RPMI8226 (cell line): ENCODE results near the gene LSM2.
"Not testable (repeated sequence)": the region's sequence is repeated elsewhere in the genome, so short reads cannot be mapped to it uniquely, and the experiment has no call there.

Experiments
- DNase-seq: peaks from one replicate; pipeline ENCODE4 v3.0.0-alpha.2; 2015

LSM2 gene

DNA sequence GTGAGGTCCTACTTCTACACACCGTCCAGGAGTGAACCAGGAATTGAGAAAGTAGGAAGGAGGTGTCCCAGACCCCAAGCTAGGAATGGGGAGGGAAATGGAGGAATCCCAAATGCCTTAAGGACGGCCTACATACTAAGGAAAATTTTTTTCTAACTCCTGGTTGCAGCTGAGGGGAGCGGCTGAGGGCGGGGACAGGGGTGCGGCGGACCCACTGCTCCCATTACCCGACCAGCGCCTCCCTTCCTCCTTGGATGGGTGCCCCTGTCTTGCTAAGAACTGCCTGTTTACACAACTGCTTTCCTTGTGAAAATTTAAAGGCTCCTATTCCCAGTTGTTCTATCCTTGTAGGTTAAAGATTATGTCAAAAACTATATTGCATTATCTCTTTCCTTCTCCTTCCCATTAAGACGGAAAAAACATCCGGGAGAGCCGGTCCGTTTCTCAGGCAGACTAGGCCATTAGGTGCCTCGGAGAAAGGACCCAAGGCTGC lies 20.1 kb upstream of the LSM2 start:
- DNase-seq, result peak; percentile 80

DNA sequence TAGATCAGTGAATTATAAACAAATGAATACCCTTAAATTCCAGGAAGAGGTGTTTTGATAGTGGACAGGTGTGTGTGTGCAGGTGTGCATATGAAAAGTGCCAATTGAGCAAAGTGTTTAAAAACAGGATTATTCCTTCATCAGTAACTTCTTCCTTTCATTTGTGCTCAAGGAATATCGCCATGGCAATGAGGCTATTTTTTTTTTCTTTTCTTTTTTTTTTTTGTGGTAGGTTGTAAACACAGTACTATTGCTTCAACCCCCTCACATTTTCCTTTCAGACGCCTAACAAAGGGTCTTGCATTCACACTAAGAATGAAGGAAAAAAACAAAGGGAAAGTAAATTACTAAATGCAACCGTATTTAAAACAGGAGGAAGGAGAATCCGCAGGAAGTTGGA lies 18.8 kb upstream of the LSM2 start:
- DNase-seq, result no peak

DNA sequence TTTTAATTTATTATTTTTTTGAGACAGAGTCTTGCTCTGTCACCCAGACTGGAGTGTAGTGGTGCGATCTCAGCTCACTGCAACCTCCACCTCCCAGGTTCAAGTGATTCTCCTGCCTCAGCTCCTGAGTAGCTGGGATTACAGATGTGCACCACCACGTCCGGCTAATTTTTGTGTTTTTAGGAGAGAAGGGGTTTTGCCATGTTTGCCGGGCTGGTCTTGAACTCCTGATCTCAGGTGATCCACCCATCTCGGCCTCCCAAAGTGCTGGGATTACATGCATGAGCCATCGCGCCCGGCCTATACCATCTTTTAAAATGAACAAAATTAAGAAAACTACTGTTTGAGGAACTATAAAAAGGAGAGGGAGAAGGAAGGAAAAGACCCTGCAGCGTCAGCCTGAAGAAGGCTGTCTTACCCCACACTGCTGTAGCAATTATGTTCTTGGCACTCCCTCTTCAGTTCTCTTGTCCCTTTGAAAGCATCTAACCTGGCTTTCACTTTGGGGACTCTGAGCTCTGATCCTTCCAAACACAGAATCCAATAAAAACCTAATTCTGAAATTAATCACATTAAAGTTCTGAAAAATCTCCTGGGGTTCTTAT lies 16.9 kb upstream of the LSM2 start:
- DNase-seq, result not testable (repeated sequence)

DNA sequence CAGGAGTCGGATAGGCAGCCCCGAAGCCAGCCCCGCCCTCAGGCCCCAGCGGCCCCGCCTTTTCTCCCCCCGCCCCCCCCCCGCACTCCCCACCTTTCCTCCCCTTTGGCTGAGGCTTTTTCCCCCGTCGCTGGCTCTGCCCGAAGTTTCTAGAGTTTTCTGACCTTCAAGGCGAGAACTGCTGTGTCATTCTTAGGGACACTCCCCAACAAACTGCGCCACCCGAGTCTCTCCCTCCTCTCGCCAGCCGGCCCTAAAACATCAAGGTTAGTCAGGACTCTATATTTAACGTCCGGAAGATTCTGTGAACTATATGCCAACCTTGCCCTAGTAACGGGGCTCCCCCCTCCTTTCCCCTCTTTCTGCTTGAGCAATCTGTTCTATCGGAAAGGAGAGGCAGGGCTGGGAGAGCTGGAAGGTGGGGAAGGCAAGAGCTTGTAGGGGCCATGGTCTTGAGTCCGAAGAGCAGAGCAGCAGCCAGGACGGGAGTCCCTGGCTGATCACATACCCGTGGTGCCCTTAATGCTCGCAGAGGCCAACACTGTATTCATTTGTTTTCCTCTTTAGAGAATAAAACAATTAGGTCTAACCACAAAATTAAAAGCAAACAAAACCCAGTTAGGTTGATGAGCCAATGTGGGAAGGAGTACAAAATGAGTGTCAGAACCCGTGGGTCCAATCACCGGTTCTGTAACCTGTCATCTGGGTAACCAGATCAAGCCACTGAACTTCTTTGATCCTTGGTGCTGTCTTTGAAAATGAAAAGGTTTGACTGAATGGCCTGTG lies 15.5 kb upstream of the LSM2 start:
- DNase-seq, result peak; percentile 94

DNA sequence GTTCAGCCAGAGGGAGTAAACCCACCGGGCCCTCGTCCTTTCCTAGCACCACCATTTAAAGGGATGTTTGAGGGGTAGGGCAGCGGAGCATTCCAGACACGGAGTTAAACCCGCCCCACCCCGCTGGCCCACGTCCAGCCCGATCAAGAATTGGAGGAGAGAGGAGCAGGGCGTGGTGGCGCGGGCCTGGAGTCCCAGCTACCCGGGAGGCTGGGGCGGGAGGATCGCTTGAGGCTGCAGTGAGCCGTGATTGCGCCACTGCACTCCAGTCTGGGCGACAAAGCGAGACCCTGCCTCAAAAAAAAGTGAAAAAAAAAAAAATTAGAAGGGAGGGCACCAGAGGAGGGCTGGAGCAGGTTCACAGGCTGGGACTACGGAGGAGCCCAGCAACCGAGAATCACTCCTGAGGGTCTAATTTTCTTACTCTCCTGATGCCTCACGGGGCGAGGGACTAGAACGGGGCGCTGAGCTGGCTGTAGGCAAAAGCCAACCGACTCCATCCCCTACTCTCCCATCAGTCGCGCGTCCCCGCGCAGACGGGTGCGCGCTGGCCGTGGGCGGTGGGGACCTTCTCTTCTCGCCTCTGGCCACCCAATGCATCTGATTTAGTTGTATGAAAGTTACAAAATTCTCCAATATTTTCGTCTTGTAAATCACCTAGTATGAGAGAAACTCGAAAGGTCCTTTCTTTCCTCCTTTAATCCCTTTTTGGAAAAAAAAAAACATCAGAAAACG lies 14.7 kb upstream of the LSM2 start:
- peak; percentile 72 for DNase-seq

DNA sequence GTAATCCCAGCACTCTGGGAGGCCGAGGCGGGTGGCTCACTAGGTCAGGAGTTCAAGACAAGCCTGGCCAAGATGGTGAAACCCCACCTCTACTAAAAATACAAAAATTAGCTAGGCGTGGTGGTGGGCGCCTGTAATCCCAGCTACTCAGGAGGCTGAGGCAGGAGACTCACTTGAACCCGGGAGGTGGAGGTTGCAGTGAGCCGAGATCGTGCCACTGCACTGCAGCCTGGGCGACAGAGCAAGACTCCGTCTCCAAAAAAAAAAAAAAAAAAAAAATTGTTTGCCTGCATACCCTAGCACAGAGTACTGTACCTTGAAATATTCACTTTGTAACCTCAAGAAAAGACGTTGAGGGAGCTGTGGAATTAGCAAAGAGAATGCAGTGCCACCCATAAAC lies 13.6 kb upstream of the LSM2 start:
- not testable (repeated sequence) for DNase-seq

DNA sequence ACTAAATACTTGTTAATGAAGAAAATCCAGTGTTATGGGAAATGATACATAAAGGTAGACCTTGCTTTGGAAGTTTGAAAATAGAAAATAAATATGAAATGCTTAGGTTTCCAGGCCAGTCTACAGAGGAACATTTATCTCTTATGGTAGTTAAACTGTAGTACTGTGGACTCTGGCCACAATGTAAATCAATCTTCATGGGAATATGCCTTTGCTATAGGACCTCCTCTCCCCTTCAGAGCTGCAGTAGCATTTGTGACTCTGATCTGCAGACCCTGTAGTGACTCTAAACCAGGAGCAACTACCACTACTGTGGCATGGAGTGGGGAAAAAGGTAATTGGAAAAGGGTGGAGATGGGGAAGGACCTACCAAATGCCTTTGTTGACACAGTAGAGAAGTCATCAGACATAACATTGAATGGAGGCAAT lies 13.1 kb upstream of the LSM2 start:
- DNase-seq, result no peak

DNA sequence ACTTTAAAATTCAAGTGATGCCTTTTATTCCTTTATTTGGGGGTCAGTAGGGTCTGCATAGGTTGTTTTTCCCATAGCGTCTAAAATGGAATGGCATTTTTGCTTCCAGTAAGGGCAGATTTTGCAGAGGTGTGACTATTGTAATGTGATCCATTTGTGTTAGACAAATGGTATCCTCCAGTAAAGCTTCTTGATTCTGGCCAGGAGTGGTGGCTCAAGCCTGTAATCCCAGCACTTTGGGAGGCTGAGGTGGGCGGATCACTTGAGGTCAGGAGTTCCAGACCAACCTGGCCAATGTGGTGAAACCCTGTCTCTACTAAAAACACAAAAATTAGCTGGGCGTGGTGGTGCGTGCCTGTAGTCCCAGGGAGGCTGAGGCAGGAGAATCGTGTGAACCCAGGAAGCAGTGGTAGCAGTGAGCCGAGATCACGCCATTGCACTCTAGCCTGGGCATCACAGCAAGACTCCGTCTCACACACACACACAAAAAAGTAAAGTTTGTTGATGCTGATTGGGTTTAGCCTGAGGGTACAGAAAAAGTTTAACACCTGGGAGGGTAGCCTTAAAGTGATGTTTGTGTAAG lies 11.3 kb upstream of the LSM2 start:
- not testable (repeated sequence) for DNase-seq

DNA sequence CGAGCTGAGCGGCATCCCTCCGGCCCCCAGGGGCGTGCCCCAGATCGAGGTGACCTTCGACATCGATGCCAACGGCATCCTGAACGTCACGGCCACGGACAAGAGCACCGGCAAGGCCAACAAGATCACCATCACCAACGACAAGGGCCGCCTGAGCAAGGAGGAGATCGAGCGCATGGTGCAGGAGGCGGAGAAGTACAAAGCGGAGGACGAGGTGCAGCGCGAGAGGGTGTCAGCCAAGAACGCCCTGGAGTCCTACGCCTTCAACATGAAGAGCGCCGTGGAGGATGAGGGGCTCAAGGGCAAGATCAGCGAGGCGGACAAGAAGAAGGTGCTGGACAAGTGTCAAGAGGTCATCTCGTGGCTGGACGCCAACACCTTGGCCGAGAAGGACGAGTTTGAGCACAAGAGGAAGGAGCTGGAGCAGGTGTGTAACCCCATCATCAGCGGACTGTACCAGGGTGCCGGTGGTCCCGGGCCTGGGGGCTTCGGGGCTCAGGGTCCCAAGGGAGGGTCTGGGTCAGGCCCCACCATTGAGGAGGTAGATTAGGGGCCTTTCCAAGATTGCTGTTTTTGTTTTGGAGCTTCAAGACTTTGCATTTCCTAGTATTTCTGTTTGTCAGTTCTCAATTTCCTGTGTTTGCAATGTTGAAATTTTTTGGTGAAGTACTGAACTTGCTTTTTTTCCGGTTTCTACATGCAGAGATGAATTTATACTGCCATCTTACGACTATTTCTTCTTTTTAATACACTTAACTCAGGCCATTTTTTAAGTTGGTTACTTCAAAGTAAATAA lies 10.6 kb upstream of the LSM2 start:
- not testable (repeated sequence) for DNase-seq

DNA sequence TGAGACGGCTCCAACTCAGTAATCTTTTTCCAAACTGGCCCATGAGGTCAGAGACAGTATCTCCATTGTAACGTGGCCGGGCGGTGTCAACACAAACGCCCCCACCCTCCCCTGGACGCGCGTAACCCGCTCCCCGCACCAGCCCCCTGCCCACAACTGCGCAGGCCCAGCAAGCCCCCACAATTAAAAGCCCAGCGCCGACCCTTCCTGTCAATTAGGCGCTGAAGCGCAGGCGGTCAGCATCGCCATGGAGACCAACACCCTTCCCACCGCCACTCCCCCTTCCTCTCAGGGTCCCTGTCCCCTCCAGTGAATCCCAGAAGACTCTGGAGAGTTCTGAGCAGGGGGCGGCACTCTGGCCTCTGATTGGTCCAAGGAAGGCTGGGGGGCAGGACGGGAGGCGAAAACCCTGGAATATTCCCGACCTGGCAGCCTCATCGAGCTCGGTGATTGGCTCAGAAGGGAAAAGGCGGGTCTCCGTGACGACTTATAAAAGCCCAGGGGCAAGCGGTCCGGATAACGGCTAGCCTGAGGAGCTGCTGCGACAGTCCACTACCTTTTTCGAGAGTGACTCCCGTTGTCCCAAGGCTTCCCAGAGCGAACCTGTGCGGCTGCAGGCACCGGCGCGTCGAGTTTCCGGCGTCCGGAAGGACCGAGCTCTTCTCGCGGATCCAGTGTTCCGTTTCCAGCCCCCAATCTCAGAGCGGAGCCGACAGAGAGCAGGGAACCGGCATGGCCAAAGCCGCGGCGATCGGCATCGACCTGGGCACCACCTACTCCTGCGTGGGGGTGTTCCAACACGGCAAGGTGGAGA lies 8.5 kb upstream of the LSM2 start, which contains the start of the genes HSPA1A and HSPA1L:
HSPA1A (plus strand) TSS at position 519 of the 814 bp plus-strand sequence; CDS start at position 733, 214 bp downstream.
HSPA1L (minus strand) TSS at position 259 of the 814 bp plus-strand sequence. CDS start 3,311 bp downstream, outside the sequence.
- peak; percentile 21 for DNase-seq

DNA sequence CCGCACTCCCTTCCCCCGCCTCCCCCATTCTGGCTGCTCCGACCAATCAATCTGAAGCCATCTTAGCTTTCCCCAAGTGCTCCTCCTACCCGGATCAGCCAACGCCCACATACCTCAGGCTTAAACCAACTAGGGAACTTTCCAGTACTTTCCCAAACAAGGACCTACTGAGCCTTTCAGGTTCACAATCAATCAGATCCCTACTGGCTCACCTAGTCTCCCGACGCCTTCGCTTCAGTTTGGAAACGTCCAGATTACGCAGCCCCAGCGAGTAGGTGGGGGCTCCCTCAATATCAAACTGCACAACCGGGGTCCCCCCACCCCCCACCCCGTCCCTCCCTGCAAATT lies 7.9 kb upstream of the LSM2 start:
- DNase-seq, result peak; percentile 67

DNA sequence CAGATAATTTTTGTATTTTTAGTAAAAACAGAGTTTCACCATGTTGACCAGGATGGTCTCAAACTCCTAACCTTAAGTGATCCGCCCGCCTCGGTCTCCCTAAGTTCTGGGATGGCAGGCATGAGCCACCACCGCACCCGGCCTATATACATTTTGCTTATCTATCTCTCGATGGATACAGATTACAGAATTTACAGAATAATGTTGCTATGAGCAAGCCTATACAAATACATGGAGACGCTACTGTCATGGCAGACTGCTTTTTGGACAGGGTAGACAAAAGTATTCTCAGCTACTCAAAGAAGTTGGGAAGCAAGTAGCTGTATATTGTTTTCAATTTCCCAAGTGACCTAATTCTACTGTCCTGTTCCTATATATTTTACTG lies 6.7 kb upstream of the LSM2 start:
- DNase-seq, result no peak

DNA sequence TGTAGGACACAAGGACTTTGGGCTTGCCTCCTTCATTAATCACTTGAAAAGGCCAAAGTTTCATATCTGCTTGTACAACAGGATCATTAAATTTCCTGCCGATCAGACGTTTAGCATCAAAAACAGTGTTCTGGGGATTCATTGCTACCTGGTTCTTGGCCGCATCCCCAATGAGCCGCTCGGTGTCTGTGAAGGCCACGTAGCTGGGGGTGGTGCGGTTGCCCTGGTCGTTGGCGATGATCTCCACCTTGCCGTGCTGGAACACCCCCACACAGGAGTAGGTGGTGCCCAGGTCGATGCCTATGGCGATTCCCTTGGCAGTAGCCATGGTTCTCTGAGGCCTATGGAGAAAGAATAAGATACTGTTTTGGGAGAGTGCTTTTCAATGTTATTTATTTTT lies 4.9 kb upstream of the LSM2 start:
- no peak for DNase-seq

DNA sequence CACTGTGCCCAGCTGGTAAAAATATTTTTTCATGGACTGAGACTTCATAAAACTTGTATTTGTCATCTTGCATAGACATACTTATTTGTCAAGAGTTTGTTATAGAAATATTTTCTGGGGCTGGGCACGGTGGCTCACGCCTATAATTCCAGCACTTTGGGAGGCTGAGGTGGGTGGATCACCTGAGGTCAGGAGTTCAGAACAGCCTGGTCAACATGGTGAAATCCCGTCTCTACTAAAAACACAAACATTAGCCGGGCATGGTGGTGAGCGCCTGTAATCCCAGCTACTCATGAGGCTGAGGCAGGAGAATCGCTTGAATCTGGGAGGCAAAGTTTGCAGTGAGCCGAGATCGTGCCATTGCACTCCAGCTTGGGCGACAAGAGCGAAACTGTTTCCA lies 1.8 kb upstream of the LSM2 start:
- not testable (repeated sequence) for DNase-seq

DNA sequence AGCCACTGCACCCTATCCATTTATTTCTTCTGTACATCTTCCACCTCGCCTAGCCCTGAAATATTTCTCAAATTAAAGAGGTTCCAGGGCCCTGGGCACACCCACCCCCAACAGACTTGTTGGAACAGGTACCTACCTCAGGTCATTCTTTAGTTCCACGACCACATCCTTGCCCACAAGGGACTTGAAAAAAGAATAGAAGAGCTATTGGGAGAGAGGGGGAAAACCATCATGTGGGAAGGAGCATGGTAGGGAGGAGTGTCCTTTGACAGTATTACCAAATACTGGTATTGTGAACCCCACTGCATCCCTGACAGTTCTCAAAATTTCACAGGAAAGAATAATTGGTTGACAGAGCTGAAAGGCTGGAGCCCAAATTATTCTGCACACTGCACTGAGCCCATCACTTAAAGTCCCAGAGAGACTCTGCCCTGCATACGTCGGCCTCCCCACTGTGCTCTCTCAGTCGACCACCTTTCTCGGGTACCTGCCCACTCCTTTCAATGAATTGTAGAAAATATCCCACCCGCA lies 762 bp downstream of the LSM2 start:
- DNase-seq, result no peak

DNA sequence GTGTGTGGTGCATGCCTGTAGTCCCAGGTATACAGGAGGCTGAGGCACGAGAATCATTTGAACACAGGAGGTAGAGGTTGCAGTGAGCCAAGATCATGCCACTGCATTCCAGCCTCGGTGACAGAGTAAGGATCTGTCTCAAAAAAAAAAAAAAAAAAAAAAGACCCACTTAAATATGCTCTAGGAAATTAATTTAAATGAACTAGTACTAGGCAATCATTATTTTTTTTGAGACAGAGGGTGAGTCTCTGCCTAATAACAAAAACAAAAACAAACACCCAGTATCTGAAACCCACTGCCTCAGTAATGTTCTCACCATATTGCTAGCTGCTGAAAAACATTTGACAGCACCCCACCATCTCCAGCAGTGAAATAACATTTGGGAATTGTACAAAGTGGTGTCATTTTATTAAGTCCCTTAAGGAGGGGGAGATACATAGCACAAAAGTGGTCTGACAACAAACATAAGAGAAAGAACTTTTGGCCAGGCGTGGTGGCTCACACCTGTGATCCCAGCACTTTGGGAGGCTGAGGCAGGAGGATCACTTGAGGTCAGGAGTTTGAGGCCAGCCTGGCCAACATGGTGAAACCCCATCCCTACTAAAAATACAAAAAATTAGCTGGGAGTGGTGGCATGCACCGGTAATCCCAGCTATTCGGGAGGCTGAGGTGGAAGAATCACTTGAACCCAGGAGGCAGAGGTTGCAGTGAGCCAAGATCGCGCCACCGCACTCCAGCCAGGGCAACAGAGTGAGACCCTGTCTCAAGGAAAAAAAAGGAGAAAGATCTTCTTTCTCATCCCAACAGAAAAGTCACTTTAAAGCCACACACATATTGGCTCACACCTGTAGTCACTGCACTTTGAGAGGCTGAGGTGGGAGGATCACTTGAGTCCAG lies 5.5 kb downstream of the LSM2 start:
- DNase-seq, result not testable (repeated sequence)

DNA sequence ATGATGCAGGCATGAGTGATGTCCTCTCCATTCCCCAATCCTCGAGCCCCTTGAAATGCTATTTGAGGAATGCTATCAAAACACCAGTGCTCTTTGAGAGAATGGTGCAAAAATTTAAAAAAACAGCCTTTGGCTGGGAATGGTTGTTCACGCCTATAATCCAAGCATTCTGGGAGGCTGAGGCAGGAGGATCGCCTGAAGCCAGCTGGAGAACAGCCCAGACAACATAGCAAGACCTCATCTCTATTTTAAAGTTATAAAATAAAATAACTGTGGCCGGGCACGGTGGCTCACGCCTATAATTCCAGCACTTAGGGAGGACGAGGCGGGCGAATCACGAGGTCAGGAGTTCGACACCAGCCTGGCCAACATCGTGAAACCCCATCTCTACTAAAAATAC lies 7.0 kb downstream of the LSM2 start:
- DNase-seq, result no peak

DNA sequence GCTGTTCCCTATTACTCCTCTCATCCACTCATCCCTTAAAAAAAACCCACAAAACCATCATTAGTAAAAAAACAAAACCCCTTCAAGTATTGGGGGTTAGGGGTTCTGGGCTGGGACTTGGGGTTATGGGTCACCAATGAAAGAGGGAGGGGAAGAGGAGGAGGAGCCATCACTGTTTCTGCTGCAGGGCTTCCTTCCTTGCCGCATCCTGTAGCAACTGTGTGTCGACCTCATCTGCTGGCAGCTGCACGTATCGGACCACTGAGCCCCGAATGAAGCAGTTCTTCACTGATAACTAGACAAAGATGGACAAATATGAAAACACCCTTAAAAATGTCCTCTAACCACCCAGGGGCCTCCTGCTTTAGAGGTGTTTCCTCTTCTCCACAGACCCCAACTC lies 9.2 kb downstream of the LSM2 start:
- no peak for DNase-seq

DNA sequence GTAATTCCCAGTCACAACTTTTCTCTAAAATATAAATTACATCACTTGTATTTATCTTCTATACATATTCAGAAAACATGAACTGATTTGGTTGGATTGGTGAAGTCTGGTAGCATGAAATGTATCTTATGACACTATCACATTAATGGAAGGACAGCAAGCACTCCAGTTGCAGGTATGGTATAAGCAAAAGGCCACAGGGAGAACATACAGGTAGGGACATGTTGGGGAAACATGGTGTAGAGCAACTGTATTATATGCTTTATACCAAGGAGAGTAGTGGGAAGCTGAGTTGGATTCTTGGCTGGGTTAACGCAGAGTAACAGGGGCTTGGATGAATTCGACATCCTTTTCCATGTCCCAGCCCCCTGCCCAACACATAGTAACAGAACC lies 9.8 kb downstream of the LSM2 start:
- no peak for DNase-seq
